ENCODE data around the gene SEMA6B. TPM values are rescaled to one million over a fixed set of nuclear protein-coding genes. Genes with fewer than 3 reads are reported as not detected.

Gene SEMA6B
- total and polyA plus RNA-seq, 7 experiments from 2014 or later = 0.22 to 2.4 (median 2.1) TPM; not detected in 2

DNA sequence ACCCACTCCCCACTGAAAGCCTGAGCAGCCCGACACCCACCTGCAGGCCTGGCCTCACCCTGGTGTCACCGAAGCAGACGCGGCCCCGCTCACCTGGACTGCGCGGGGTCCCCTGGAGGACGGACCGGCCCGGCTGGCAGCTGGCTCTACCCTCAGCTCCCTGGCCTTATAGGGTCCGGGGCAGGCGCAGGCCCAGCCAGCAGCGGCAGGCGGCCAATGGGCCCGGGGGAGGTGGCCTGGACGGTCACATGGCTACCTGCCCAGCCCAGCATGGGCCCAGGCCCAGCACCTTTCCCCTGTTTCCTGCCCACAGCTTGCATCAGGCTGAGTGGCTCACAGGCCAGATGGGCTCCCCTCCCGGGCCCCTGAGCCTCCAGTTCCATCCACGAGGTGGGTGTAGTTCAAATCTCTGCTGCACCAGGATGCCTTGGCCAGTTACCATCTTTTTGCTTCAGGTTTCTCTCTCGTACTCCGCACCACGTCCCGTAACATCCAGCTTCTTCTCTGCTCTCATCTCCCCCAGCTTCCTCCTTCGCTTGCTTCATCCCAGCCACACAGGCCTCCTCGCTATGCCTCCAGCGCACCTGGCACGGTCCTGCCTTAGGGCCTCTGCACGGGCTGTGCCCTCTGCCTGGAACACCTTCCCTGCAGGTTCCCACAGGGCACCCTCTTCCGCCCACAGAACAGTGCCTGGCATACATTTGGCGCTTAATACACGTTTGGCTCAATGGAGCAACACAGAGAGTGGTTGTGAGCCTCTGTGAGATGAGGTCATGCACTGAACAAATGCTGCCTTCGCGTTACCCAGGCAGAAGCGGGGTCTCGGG, 40.9 kb downstream of the SEMA6B start, which contains the start of gene PLIN4:
TSS of gene PLIN4 (minus strand) at position 142 of the 827 bp plus-strand sequence. CDS start 214 bp downstream, outside the sequence.
- Histone ChIP-seq H3K4me1 (ENCODE audit: control insufficient read depth in 2 of 2, insufficient read depth in 2 of 2, low read length in 2 of 2) (no peaks in the 10 kb centered on the region), H3K9me3 (ENCODE audit: control insufficient read depth in 2 of 3, low read length in 3 of 3) (no peaks in the 10 kb centered on the region), H3K27me3 (ENCODE audit: control insufficient read depth in 2 of 2, insufficient read depth in 2 of 2, low read length in 2 of 2) (no peaks in the 10 kb centered on the region), H3K4me3 (ENCODE audit: low read length) (no peak within 1 kb of the TSS), H3K27ac (ENCODE audit: low read depth, low read length) (no peak within 1 kb of the TSS), H3K36me3 (ENCODE audit: control insufficient read depth in 2 of 3, insufficient read depth in 3 of 3, low read length in 3 of 3) (no peaks in the 10 kb centered on the region)
- H3K27me3 Mint-ChIP-seq = peaks cover 0 to 5% (median 0%) of the 10 kb centered on the region in 5 donors
- ATAC-seq = no peak
- no peak for DNase-seq
- H3K4me3 Mint-ChIP-seq = no peak within 1 kb of the TSS
- CTCF ChIA-PET = no interaction called here
- peaks cover 0 to 2% (median 0%) of the 10 kb centered on the region in 7 donors for H3K4me1 Mint-ChIP-seq
- intact Hi-C loops (cut with micrococcal nuclease) = no loop called here
- H3K36me3 Mint-ChIP-seq = no peaks in the 10 kb centered on the region
- POLR2A ChIA-PET = no interaction called here
- no peaks in the 10 kb centered on the region for H3K9me3 Mint-ChIP-seq
- no peak within 1 kb of the TSS for H3K27ac Mint-ChIP-seq

DNA sequence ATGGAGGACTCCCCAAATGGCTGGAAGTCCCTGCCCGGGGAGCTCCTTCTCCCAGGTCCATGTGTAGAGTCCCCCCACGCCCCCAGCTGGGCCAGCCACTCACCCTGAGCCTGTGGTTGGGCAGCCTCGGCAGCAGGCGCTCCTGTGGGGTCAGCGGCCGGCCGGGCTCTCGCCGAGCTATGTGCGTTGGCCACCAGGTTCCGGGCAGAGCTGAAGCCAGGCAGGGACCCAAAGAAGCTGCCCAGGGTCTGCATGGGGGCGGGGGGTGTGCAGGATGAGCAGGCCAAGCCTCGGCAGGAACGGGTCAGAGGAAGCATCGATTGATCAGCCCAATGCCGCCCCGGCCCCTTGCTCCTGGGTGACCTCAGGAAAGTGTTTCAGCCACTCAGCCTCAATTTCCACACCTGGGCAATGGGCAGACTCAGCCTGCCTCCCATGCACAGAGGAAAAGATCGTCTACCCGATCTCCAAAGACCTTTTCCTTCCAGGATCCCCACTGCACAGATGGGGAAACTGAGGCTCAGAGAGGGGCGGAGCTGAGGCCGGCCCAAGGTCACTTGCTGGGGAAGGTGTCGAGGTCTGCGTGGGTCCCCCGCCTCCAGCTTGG, 41.9 kb downstream of the SEMA6B start:
- Mint-ChIP-seq H3K4me1 (peaks cover 0 to 2% (median 0%) of the 10 kb centered on the region in 7 donors), H3K27ac (no peak overlapping the region), H3K27me3 (peaks cover 0 to 5% (median 0%) of the 10 kb centered on the region in 5 donors), H3K4me3 (no peak overlapping the region), H3K9me3 (no peaks in the 10 kb centered on the region), H3K36me3 (no peaks in the 10 kb centered on the region)
- CTCF ChIA-PET = no interaction called here
- Histone ChIP-seq H3K4me3 (ENCODE audit: low read length) (no peak overlapping the region), H3K9me3 (ENCODE audit: control insufficient read depth in 2 of 3, low read length in 3 of 3) (no peaks in the 10 kb centered on the region), H3K27me3 (ENCODE audit: control insufficient read depth in 2 of 2, insufficient read depth in 2 of 2, low read length in 2 of 2) (no peaks in the 10 kb centered on the region), H3K36me3 (ENCODE audit: control insufficient read depth in 2 of 3, insufficient read depth in 3 of 3, low read length in 3 of 3) (no peaks in the 10 kb centered on the region), H3K4me1 (ENCODE audit: control insufficient read depth in 2 of 2, insufficient read depth in 2 of 2, low read length in 2 of 2) (no peaks in the 10 kb centered on the region), H3K27ac (ENCODE audit: low read depth, low read length) (no peak overlapping the region)
- intact Hi-C loops (cut with micrococcal nuclease) = no loop called here
- POLR2A ChIA-PET = no interaction called here
- ATAC-seq (no peak), DNase-seq (no peak)

DNA sequence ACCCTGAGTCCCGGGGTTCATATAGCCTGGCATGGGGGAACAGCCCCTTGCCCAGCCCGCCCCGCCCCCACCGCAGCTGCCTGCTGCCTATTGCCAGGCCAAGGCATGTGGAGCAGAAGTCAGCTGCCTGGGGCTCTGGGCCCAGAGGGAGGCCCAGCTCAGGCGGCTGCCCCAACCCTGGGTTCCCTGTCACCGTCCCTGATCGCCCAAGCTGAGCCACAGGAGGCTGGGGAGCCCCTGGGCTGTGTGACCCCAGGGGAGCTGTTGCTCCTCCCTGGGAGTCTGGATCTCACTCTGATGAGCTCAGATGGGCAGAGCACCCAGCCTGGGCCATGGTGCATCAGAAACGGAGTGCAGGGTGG, 42.6 kb downstream of the SEMA6B start:
- no peaks in the 10 kb centered on the region for H3K9me3 Mint-ChIP-seq
- POLR2A ChIA-PET = no interaction called here
- no peaks in the 10 kb centered on the region for H3K27me3 ChIP-seq (ENCODE audit: control insufficient read depth in 2 of 2, insufficient read depth in 2 of 2, low read length in 2 of 2)
- no peak overlapping the region for H3K4me3 Mint-ChIP-seq
- no peak for DNase-seq
- no peak overlapping the region for H3K27ac ChIP-seq (ENCODE audit: low read depth, low read length)
- peaks cover 0 to 5% (median 0%) of the 10 kb centered on the region in 5 donors for H3K27me3 Mint-ChIP-seq
- intact Hi-C loops (cut with micrococcal nuclease) = no loop called here
- peaks cover 0 to 2% (median 0%) of the 10 kb centered on the region in 7 donors for H3K4me1 Mint-ChIP-seq
- CTCF ChIA-PET = interaction anchor here (1.2 kb wide), 1 partner anchor 8 kb away, joined by 5 read pairs; no protein-coding TSS in a partner anchor
- no peaks in the 10 kb centered on the region for H3K9me3 ChIP-seq (ENCODE audit: control insufficient read depth in 2 of 3, low read length in 3 of 3)
- H3K27ac Mint-ChIP-seq = no peak overlapping the region
- H3K4me1 ChIP-seq (ENCODE audit: control insufficient read depth in 2 of 2, insufficient read depth in 2 of 2, low read length in 2 of 2) = no peaks in the 10 kb centered on the region
- H3K4me3 ChIP-seq (ENCODE audit: low read length) = no peak overlapping the region
- ATAC-seq = no peak
- no peaks in the 10 kb centered on the region for H3K36me3 ChIP-seq (ENCODE audit: control insufficient read depth in 2 of 3, insufficient read depth in 3 of 3, low read length in 3 of 3)
- H3K36me3 Mint-ChIP-seq = no peaks in the 10 kb centered on the region

DNA sequence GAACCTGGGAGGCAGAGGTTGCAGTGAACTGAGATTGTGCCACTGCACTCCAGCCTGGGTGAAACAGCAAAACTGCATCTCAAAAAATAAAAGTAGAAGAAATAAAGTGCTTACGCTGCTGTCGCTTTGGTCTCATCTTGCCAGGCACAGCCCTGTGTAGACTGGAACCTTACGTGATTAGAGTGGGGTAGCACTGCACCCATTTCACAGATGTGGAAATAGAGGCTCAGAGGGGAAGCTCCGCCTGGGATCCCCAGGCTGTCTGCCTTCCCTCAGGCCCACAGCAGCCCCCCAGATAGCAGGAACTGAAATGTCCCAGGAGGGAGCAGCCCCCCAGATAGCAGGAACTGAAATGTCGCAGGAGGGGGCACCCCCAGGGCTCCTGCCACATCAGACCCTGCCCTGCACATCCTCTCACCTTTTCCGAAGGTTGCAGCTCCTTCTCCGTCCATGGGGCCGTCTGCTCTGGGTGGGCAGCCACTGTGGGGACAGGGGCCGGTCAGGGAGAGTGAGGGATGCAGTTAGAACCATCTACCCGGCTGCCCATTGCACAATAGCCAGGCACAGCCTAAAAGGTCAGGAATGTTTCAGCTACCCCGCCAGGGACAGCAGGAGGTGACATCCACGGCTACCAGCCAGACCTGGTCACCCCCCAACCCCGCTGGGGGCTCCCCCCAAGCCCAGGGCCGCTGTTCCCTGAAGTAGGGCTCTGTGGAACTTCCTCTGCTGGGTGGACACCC, 43.1 kb downstream of the SEMA6B start:
- H3K4me1 Mint-ChIP-seq = peaks cover 0 to 2% (median 0%) of the 10 kb centered on the region in 7 donors
- ChIA-PET CTCF (interaction anchor here (1.2 kb wide), 1 partner anchor 9 kb away, joined by 5 read pairs; no protein-coding TSS in a partner anchor), POLR2A (no interaction called here)
- Histone ChIP-seq H3K9me3 (ENCODE audit: control insufficient read depth in 2 of 3, low read length in 3 of 3) (no peaks in the 10 kb centered on the region), H3K4me1 (ENCODE audit: control insufficient read depth in 2 of 2, insufficient read depth in 2 of 2, low read length in 2 of 2) (no peaks in the 10 kb centered on the region), H3K27me3 (ENCODE audit: control insufficient read depth in 2 of 2, insufficient read depth in 2 of 2, low read length in 2 of 2) (no peaks in the 10 kb centered on the region), H3K36me3 (ENCODE audit: control insufficient read depth in 2 of 3, insufficient read depth in 3 of 3, low read length in 3 of 3) (no peaks in the 10 kb centered on the region), H3K4me3 (ENCODE audit: low read length) (no peak overlapping the region), H3K27ac (ENCODE audit: low read depth, low read length) (no peak overlapping the region)
- H3K4me3 Mint-ChIP-seq = no peak overlapping the region
- DNase-seq (no peak), ATAC-seq (no peak)
- intact Hi-C loops (cut with micrococcal nuclease) = no loop called here
- H3K27ac Mint-ChIP-seq = no peak overlapping the region
- H3K27me3 Mint-ChIP-seq = peaks cover 0 to 5% (median 0%) of the 10 kb centered on the region in 5 donors
- no peaks in the 10 kb centered on the region for H3K9me3 Mint-ChIP-seq
- H3K36me3 Mint-ChIP-seq = no peaks in the 10 kb centered on the region

DNA sequence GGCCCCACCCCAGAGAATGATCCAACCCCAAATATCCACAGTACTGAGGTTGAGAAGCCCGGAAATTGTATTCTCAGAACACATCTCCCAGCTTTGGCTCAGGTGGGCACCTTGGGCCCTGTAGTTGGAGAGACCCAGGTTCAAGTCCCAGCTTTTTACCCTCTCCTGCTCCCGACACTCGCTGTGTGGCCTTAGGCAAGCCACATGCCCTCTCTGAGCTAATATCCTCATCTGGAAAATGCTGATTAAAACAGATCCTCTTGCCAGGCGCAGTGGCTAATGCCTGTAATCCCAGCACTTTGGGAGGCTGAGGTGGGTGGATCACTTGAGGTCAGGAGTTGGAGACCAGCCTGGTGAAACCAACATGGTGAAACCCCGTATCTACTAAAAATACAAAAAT, 43.8 kb downstream of the SEMA6B start:
- DNase-seq (no peak), ATAC-seq (no peak)
- Mint-ChIP-seq H3K4me3 (no peak overlapping the region), H3K27ac (no peak overlapping the region), H3K36me3 (no peaks in the 10 kb centered on the region), H3K4me1 (peaks cover 0 to 2% (median 0%) of the 10 kb centered on the region in 7 donors), H3K27me3 (peaks cover 0 to 5% (median 0%) of the 10 kb centered on the region in 5 donors), H3K9me3 (no peaks in the 10 kb centered on the region)
- H3K9me3 ChIP-seq (ENCODE audit: control insufficient read depth in 2 of 3, low read length in 3 of 3) = no peaks in the 10 kb centered on the region
- POLR2A ChIA-PET = no interaction called here
- intact Hi-C loops (cut with micrococcal nuclease) = no loop called here
- H3K4me3 ChIP-seq (ENCODE audit: low read length) = no peak overlapping the region
- no peaks in the 10 kb centered on the region for H3K36me3 ChIP-seq (ENCODE audit: control insufficient read depth in 2 of 3, insufficient read depth in 3 of 3, low read length in 3 of 3)
- H3K4me1 ChIP-seq (ENCODE audit: control insufficient read depth in 2 of 2, insufficient read depth in 2 of 2, low read length in 2 of 2) = no peaks in the 10 kb centered on the region
- no peaks in the 10 kb centered on the region for H3K27me3 ChIP-seq (ENCODE audit: control insufficient read depth in 2 of 2, insufficient read depth in 2 of 2, low read length in 2 of 2)
- no peak overlapping the region for H3K27ac ChIP-seq (ENCODE audit: low read depth, low read length)
- CTCF ChIA-PET = no interaction called here

DNA sequence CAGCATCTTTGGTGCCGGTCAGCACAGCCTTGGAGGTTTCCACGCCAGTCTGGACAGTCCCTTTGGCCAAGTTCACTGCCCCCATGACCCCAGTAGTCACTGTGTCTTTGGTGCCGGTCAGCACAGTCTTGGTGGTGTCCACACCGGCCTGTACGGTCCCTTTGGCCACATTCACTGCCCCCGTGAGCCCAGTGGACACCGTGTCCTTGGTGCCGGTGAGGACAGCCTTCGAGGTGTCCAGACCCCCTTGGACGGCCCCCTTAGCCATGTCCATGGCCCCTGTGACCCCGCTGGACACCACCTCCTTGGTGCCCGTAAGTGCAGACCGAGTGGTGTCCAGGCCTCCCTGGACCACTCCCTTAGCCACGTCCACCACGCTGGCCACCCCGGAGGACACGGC, 46.2 kb downstream of the SEMA6B start:
- no peak overlapping the region for H3K4me3 Mint-ChIP-seq
- H3K4me3 ChIP-seq (ENCODE audit: low read length) = no peak overlapping the region
- CTCF ChIA-PET = no interaction called here
- H3K9me3 Mint-ChIP-seq = no peaks in the 10 kb centered on the region
- H3K27ac Mint-ChIP-seq = no peak overlapping the region
- no peak for ATAC-seq
- intact Hi-C loops (cut with micrococcal nuclease) = no loop called here
- POLR2A ChIA-PET = no interaction called here
- no peak for DNase-seq
- H3K27ac ChIP-seq (ENCODE audit: low read depth, low read length) = no peak overlapping the region
- H3K9me3 ChIP-seq (ENCODE audit: control insufficient read depth in 2 of 3, low read length in 3 of 3) = no peaks in the 10 kb centered on the region
- H3K27me3 ChIP-seq (ENCODE audit: control insufficient read depth in 2 of 2, insufficient read depth in 2 of 2, low read length in 2 of 2) = no peaks in the 10 kb centered on the region
- no peaks in the 10 kb centered on the region for H3K4me1 Mint-ChIP-seq
- no peaks in the 10 kb centered on the region for H3K36me3 ChIP-seq (ENCODE audit: control insufficient read depth in 2 of 3, insufficient read depth in 3 of 3, low read length in 3 of 3)
- no peaks in the 10 kb centered on the region for H3K4me1 ChIP-seq (ENCODE audit: control insufficient read depth in 2 of 2, insufficient read depth in 2 of 2, low read length in 2 of 2)
- no peaks in the 10 kb centered on the region for H3K27me3 Mint-ChIP-seq
- H3K36me3 Mint-ChIP-seq = no peaks in the 10 kb centered on the region

Measured in naive thymus-derived CD4-positive, alpha-beta T cell (primary cell).